MM.1S (cell line): ENCODE measurements around the gene ELL.

ENCODE experiments used
- CTCF ChIP-seq: fragments of 300-600 bp; sonication (generic); IDR thresholded peaks from 2 replicates; pipeline ENCODE4 v1.5.1; 2016; ENCODE audit warnings: antibody characterized with exemption, low read length, mixed read lengths
- EZH2 ChIP-seq: fragments of 300-600 bp; sonication (generic); optimal IDR thresholded peaks from 2 replicates; pipeline ENCODE3; 2017; ENCODE audit warnings: low read depth, mild to moderate bottlenecking, antibody characterized with exemption, low read length, mixed read lengths
- EZH2phosphoT487 ChIP-seq: fragments of 300-600 bp; sonication (generic); IDR thresholded peaks from 2 replicates; pipeline ENCODE4 v1.6.1; 2018; ENCODE audit warnings: antibody characterized with exemption, low read length

- TF ChIP-seq CTCF (no peak), EZH2phosphoT487 (no peak), EZH2 (no peak)
Measured at GRCh38 chr19:18477974-18478373, 43.9 kb downstream of the ELL start.
